A204.1 (cell line): ENCODE data around the gene EHD3.

Experiments used
- FAIRE-seq: peaks from 2 replicates; lab custom pipeline; 2012; peaks lifted over from hg19 to GRCh38; lab: Jason Lieb, UNC

EHD3 gene

DNA sequence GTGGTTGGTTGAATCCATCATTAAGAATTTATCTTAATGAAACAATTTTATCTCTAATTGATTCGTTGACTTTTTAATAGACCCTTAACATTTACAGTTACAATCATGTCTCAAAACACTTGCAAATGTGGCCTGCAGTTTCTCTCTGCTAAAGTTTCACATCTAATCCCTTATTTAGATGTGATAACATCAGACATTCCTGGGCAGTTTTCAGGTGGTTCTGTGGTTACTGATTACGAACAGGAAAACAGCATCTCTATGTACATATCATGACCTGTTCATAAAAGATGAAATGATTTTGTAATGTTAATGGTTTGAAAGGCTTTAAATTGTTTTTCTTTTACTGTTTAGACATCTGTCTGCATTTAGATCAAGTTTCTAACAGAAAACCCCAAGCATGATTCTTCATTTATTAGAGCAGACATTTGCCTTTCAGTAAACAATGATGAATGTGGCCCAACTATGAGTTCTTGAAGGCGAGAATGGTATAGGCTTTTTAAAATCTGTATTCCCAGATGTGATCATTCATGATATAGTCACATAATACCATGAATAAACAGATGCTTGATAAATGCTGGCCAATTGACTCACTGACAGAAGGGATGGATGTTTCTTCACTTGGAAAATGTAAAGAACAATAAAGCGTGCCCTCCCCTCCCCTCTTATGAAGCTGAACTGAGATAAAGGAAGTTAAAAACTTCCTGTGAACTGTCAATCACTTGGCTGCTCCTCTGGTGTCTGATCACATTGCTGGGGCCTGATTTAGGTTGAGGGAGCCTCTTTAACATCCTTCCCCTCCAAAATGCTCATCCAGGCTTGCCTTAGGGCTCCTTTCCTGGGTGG lies 20.1 kb upstream of the EHD3 start:
- no peak for FAIRE-seq

DNA sequence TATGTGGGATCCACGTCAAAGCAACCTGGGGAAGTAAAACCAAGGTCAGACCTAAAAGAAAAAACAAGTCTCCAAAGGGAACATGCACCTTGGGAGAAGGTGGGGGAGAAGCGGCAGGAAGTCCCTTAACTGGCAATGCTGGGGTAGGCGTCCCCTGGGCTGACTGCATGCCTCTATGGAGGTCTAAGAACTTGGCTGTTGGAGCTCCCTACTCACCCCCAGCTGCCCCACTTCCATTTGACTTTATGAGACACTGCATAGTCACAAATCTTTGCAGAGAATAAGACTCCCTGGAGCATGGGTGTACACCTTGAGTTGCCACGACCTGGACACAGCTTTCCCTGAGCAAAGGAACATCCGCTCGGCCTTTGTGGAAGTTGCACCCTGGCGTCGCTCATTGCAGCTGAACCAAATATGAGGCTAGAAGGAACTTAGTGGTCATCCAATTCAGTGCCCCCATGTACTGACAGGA lies 19.5 kb upstream of the EHD3 start:
- FAIRE-seq, result no peak

DNA sequence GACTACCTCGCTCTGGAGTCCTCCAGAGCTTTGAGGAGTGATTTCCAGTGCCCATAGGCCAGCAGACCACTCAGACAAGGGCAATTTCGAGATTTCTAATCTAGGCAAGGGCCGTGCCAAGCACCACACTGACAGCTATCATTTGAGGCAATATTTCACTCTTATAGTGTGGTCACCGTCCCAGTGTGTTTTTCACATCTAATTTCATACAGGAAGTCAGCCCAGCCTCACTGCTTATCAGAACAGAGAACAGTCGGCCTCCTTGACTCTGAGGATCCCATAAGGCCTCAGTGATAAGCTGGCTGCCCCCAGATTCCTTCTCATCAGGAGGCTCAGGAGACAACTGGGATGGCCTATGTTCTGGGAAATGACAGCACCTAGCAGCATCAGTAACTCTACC lies 17.2 kb upstream of the EHD3 start:
- no peak for FAIRE-seq

DNA sequence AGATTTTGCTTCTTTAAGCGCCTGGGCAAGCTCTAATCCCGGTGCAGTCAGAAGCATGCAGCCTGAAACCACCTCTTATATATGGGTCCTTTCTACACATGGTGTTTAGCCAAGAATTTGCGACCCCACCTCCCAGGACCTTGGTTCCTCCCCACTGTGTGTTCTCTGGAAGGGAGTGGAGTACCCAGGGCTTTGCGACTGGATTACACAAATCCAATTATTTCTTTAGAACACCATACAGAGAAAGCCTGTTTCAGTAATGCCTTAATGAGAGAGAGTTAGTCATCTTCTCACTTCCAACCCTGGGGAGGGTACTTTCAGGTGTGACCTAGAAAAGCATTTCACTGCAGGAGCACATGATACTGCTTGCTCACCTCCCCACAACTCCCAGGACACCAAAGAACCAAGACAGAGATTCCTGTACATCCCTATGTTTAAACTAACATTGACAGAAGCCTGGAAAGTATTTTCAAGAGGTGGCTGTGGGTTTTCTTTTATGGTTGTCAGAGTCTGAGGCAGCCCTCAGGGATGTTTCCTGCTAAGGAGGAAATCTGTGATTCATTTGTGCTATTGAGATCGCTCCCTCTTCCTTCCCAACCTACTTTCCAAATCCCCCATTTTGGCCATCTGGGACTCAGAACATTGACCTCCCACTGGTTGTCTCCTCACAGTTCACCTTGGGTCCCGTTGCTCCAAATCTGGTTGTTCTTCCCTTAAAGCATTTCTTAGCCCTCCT lies 16.3 kb upstream of the EHD3 start, which contains the start of gene CAPN14:
Gene CAPN14 (minus strand): TSS at position 51 of the 736 bp plus-strand sequence. CDS start 12,068 bp downstream, outside the sequence.
- FAIRE-seq, result no peak

DNA sequence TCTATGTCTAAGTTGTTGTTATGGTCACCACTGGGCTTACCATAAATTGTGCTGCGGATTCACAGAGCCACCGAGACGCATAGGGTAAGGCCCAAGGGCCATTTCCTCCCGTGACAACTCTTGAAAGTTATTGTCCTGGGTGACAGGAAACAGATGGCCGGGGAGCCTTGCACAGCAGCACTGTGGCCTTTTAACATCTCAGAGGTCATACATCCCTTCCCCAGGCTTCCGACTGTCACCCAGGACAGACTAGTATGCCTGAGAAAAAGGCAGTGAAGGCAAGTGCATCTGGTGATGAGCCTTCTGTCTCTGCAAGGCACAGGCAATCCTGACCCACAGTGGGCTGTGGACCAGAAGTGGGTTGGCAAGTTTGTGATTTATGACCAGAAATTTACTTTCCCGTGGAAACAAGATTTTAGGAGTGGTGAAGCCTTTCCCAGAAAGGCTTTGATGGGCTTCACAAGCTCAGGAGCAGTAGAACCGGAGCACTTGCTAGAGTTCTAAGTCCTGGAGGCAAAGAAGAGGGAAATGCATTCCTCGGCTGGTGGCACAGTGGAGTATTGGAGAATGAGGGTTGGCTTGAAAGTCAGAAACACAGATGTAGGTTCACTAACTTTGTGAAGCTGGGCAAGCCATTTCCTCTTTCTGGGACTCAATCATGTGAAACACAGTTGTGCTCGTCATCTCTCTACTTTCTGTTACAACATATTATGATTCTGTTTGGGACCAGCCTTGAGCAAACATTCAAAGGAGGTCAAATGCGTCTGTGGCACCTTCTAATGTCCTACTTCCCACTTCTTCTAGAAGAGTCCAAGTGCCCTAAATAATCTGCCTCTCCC lies 14.6 kb upstream of the EHD3 start:
- no peak for FAIRE-seq

DNA sequence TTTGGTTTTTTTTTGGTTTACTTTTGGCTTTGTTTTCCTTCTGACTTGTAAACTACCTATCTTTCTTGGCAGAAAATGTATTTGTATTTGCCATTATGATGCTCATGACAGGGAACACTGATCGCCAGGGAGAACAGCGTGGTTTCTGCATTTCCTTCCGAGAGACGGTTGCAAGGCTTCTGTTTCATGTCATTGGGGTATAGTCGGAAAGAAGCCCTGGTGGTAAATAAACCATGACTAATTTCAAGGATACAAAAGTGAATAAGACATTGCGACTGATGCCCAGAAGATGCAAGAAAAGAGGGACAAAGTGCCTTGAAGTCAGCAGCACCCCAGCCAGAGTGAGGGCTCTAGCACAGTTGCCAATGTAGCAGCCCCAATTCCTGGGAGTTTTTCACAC lies 12.4 kb upstream of the EHD3 start:
- no peak for FAIRE-seq

DNA sequence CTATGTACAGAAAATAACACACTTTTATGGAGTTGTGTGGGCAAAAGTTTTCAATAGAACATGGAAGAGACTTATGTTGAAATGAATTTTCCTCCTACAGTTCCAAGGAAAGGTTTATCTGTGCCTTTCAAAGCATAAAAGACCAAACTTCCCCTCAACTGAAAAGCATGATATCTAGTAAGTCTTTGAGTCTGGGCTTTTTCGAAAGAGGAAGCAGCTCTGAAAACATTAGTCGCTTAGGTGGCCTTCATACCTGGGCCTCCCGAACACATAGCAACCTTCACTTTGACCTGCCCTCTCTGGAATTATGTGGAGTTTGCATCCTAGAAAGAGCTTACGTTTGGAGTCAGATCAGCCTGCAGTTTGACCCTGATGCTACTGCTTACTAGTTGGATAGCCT lies 11.9 kb upstream of the EHD3 start:
- no peak for FAIRE-seq

DNA sequence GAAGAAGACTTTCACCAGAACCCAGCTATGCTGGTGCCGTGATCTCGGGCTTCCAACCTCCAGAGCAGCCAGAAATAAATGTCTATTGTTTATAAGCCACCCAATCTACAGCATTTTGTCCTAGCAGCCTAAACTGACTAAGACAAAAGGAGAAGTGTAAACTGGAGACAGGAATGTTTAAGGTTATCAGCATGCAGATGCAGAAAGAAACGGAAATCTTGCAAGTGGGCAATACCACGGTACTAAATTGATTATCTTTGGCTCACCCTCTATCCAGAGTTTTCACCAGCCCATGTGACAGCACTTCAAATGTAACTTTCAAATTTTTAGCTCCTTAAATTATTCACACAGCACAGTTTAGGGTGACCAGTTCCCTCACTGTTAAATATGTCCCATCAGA lies 10.9 kb upstream of the EHD3 start:
- no peak for FAIRE-seq

DNA sequence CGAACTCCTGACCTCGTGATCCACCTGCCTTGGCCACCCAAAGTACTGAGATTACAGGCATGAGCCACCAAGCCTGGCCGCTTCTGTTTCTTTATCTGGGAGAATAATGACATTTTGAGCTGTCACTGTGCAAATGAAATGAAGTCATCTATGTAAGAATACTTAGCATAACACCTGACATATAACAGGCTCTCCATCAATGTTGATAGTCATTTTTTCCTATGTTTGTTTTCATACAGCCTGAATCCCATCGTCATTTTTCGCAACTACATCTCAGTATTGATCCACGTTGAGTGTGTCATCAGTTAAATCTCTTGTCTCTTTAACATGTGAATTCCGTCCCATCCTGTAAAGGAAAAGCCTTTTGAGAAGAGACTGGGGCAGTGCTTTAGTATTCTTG lies 10.2 kb upstream of the EHD3 start:
- FAIRE-seq, result no peak

DNA sequence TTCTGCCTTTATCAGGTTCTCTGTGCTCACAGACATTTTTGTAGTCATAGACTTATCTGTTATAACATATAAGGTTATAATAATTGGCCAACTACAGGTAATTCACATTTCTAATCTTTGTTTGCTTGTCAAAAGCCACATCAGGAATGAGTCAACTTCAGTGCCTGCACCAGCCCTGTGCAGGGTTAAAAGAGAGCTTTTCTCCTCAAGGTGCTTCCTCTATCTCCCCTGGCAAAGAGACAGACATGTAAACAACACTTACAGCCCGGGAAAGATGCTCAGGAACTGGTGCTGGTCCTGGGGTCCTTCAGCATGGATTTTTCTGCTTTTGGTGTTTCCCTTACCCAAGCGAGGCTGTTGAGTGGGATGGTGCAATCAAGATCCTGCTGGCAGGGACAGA lies 7.7 kb upstream of the EHD3 start:
- FAIRE-seq, result no peak

DNA sequence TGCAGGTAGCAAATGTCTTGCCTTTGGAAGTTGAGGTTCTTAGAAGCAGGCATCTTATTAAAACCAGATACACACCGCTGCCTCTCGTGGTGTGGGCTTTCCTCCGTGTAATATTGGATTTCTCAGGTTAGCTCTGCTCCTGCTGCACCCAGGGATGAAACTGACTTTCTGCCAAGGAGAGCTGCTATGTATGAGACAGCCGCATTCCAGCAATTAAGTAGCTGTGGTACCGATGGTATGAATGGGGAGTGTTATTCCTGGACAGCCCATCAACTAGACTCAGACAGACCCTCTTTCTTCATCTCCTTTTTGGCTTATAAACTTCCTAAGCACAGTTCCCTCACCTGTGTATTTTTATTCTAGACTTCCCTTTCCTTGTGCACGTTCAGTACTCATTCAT lies 6.8 kb upstream of the EHD3 start:
- FAIRE-seq, result no peak

DNA sequence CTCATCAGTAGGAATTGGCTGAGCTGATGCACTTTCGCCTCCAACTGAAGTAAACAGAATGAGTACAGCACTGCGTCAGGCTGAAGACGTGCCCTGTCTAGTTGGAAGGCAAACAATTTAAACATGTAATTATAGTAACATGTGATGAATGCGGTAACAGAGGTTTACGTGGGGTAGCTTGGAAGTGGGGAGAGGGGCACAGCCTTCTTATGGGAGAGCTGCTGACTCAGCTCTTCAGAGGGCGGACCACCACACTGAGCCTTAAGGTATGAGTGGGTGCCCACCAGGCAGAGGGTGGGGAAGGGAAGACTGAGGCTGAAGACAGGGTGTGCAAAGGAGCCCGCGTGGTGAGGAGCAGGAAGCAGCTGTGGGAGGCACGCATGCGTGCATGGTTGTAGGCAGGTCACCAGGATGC lies 6.2 kb upstream of the EHD3 start:
- FAIRE-seq, result no peak

DNA sequence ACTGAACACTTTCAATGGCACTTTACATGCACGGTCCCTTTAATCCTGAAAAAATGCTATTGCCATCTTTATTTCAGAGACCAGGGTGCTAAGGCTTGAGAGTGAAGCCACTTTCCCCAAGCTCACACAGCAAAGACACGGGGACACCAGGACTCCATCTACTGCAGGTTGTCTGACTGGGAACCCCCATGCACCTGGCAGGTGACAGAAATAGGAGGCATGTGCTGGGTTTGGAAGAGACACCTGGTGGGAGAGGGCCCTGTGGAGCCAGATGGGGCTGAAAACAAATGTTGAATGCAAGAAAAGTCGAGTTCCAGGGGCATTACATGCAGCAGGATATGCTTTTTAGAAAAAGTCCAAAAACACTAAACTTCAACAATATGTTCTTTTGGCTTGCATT lies 5.2 kb upstream of the EHD3 start:
- FAIRE-seq, result no peak

DNA sequence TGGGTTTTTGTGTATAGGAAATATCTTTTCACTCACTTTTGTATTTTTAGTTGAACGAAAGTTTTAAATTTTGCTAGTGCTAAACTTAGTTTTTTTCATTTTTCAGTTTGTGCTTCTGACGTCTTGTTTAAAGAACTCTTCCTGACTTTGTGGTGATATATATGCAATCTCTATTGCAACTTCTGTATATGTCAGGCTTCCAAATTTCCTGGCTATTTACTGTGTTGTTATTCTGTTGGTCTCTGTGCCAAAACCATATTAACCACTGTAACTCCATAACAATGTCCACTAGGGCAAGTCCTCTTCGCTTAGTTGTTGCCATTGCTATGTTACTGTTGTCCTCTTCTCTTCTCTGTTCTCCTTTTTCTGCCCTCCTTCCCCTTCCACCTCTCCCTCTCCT lies 3.2 kb upstream of the EHD3 start:
- FAIRE-seq, result no peak

DNA sequence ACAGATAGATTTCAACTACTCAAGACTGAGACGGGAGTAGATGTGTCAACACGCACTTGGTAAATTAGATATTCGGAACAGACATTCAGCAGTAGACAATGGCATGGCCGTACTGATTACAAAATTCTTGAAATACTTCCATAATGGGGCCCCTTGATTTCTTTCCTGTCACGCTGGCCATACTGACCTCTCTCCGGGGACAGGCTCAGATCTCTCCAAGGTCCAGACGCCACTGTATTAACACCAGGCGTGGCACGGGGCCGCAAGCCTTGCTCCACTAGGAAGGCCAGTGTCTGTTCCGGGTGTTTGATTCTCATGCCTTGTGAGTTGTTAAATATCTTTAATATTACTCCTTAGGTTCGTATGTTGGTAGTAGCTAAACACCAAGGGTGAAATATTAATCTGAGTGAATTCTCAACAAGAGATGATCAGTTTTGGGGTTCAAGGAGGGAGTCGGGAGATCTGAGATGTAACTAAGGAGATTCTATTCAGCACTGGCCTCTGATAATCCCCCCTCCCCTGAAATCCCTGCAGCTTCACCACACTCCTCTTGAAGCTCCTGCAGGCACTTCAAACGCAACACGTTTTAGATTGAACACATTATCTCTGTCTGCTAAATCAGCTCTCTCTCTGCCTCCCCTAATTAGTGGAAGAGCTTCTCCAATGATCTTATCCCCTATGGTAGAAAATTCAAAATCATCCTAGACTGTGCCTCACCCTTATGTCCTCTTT lies 2.2 kb upstream of the EHD3 start:
- no peak for FAIRE-seq

DNA sequence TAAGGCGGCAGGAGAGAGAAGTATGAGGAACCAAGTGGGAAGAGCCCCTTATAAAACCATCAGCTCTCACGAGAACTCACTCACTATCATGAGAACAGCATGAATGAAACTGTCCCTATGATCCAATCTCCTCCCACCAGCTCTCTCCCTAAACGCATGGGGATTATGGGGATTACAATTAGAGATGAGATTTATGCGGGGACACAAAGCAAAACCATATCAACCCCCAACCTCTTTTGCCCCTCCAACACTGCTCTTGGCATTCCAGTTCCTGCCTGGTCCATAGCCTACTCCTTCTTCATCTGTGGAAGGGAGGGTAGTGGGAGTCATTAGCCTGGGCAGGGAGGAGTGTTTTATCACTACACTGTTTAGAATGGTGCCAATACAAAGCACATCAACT lies 1.4 kb upstream of the EHD3 start:
- FAIRE-seq, result no peak

DNA sequence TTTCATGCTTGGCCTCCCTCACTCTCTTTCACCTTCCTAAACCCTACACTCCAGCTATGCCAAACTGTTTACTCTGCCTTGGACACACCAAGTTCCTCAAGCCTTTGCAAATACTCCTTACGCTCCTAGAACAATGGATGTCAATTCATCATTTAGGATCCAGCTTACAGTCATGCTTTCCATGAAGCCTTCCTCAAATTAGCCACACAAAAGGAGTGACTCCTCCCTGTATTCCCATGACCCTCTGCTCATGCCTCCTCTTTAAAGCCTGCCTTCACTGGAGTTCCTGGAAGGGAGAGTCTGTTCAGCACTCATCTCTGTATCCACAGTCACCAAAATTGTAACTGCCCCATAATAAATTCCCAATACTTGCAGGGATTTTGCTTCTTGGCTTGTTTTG lies 721 bp upstream of the EHD3 start:
- no peak for FAIRE-seq

DNA sequence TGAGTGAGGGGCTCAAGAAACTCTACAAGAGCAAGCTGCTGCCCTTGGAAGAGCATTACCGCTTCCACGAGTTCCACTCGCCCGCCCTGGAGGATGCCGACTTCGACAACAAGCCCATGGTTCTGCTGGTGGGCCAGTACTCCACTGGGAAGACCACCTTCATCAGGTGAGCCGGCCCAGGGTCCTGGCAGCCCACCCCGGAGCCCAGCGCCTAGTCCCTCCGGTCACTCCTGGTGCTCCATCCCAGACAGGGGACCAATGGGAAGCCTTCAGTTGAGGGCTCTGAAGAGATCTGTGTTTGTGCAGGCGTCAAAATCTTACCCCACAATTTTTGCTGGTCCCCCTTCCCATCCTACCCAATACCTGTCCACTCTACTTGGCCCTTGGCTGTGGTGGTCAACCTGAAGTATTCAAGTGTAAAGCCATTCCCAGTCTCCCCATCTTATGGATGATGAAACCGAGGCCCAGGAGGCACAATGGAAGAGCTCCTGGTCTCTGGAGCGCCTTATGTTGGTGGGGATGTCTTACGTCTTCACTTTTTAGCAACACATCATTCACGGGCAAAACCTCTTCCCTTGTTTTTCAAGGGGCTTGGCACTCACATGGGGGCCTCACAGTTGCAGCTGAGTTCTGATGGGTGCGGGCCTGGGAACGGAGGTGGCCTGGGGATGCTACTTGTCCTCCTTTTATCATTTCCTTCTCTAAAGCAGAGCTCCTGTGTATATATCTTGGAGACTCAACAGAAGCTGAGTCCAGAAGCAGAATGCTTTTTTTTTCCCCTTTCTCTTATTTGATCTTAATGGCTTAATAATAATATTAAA lies 941 bp downstream of the EHD3 start:
- no peak for FAIRE-seq

DNA sequence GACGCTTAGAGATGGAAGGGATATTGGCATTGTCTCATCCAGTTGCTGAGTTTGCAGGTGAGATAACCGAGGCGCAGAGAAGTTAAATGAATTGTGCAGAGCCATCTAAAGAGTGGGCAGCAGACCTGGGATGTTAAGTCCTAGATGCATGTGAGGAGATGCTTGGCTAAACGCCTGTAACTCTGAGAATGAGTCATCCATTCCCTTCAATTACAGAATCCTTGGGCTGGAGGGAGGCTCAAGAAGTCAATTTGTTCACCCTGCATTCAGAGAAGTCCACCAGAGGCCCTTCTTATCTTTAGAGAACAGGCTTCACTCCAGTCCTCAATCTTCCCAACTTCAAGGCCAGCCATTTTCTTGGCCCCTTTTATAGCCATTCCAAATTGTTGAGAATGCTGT lies 1.6 kb downstream of the EHD3 start:
- no peak for FAIRE-seq

DNA sequence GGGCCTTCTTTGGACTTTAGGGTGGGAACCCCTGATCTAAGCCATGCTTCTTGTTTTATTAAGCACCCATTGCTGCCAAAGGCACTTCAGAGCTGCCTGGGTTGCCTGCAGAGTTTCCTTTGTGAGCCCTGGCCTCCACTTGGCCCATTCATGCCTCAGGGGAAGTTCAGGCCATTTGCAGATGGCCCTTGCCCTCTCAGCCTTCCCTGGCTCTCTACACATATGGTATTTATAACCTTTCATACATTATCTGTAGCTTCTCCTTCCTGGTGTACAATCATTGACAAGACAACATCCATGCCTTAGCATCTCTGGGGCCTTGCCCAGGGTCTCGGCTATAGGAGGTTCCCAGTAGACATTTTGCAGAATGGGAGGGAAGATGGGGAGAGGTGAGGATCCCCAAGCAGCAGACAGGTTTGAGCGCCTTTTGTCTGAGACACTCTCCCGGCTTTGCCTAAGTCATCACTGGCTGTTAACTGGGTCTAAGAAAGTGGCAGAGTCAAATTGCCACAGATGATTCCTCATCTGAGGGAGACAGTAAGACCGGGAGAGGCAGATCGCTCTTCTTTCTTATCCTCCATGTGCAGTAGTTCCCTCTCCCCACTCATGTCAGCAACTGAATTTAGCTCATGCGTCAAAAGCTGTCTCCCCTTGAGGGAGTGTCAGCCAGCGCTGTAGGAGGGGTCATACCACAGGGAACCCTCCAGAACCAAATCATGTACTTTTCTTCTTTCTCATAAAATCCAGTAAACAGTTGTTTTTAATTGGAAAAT lies 2.7 kb downstream of the EHD3 start:
- no peak for FAIRE-seq
